Hematopoietic multipotent progenitor cell treated with erythropoietin and hydrocortisone succinate and interleukin-3 and kit ligand, for 6 days (in vitro differentiated cells): ENCODE measurements around the gene ZNF557.

Source experiments
- DNase-seq: peaks from one replicate; pipeline ENCODE4 v3.0.0-alpha.2; 2015

Gene ZNF557

GRCh38 chr19:7130043-7130442 is 60.5 kb downstream of the ZNF557 start:
- no peak for DNase-seq

DNA sequence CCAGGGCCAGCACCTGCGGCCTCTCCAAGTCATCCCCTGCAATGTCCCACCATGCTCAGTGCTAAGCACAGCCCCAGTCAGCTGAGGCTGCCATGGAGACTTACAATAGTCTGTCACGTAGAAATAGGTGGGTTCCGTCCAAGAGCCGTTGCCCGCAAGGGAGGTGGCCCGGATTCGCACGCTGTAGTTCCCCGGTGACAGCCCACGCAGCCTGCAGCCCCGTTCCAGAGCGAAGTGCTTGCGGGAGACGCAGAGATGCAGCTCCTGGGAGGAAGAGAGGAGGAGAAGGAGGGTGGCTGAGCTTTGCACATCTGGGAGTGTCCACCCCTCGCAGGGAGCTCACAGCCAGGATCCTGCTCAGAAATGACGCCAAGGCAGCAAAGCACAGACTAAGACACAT is 62.6 kb downstream of the ZNF557 start:
- DNase-seq = no peak

DNA sequence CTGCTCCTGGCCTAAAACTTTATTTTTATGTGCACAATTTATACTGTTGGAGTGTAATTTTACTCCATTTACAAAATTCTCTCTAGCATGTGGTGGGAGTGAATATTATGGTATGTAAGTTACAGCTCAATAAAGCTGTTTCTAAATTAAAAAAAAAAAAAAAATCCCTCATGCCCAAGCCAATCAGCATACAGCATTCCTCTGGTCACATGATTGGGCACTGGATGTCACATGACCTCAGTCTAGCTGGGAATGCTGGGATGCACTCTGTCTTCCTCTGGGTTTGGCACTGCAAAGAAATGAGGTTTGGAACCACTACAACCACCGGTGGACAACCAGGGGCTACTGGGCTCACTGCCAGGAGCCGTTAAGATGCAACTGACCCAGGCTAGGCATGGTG is 67.6 kb downstream of the ZNF557 start:
- DNase-seq = no peak
